HG02678 (cell line): ENCODE measurements around the gene PAX7.

Experiments used
- ATAC-seq: cut with Tn5 transposase; IDR thresholded peaks from one replicate; pipeline ENCODE4 v1.9.1; 2021; ENCODE audit warnings: mild to moderate bottlenecking, moderate library complexity; ENCODE audit not compliant: unreplicated experiment

The PAX7 gene

DNA sequence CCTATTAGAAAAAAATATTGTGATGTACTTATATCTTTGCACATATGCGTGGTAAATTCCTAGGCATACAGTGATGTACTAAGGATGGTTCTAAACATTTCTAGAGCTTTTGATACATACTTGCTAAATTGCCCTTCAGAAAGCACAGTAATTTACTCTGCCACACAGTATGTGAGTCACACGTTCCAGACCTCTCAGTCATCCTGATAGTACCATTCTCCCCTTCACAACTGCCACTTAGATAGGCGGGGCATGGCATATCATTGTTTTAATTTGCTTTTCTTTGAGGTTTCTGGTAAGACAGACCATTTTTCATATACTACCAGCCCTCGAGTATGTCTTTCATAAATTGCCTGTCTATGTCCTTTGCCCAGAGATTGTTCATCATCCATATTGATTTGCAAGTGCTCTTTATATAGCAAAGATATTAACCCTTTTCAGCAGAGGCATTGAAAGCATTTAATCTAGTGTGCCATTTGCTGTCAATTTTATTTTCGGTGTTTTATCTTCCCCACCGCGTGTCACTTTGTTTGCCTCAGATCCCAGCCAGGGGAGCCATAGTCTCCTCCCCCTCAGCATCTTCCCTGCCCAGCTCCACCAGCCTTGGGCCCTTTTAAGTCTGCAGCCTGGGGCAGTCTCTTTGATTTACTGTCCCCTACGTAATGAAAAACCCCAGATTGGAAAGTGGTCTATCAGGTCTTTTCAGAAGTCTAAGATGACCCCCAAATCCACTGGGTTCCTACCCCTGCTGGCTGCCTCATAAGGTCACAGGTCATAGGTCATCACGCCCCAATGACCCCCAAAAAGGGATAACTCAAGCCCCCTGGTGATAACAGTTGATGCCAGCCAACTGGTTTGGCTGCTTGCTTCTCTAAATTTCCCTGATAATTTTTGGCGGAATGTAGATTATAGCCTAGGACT is 11.8 kb upstream of the PAX7 start:
- no peak for ATAC-seq

DNA sequence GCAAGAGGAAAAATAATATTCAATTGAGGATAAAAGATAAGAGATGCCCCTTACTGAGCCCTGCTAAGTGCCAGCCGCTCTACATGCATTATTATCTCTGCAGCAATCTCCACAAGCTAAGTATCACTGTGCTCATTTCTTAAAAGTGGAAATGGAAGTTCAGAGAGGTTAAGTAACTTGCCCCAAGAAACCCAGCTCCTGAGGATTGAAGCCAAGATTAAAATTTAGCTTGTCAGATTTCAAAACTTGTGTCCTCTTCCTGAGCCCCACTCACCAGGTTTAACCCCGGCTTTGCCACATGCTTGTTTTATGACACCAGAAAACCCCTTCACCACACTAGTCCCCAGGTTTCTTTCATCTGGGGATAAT is 11.2 kb upstream of the PAX7 start:
- no peak for ATAC-seq

DNA sequence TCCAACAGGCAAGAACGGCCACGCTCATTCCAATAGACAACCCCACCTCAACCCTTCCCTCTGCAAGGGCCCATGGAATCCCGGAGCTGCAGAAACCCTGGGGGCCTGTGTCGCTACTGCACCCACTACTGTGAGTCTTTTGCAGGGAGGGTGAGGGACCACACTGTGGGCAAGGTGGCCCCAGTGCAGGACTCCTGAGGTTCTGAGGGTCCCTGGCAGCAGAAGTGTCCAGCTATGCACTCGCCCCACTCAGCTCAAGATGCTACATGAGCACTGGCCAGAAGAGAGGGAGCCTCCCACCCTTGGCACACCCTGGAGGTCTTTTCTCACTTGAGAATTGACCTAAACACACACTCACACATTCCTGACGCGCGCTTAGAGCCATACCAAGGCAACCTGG is 2.1 kb upstream of the PAX7 start:
- no peak for ATAC-seq

DNA sequence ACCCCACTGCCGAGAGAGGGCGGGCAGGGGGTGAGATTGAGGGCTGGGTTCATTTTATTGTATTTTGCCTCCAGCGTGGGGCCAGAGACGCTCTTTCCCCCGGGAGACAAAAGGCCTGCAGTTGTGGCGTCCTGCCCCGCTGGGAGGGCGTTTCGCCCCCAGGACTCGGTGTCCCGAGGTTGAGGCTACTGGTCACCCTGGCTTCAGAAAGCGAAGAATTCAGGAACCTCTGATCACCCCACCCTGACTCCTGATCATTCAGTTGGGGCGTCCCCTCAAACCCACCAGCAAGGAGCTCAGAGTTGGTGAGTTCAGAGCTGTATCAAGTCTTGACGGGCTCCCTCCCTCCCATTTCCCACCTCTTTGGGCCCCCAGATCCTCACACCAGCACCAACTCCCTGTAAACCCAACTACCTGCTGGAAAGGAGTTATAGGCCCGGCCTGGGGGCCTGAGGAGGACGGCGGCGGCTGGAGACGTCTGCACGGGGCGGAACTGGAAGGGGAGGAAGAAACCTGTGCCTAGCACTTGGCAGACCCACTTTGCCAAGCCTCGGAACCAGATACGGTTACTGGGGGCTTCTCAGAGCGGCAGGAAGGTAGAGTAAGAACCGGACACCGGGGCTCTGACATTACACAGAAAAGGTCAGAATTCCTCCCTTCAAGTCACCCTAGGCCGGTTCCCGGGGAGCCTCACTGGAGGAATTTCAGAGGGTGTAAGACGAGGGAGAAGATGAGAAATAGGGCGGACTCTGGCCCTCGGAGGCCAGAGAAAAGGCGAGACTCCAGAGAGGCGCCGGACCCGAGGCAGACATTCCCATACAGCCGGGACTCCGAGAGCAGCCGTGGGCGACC is 761 bp upstream of the PAX7 start:
- ATAC-seq: no peak

DNA sequence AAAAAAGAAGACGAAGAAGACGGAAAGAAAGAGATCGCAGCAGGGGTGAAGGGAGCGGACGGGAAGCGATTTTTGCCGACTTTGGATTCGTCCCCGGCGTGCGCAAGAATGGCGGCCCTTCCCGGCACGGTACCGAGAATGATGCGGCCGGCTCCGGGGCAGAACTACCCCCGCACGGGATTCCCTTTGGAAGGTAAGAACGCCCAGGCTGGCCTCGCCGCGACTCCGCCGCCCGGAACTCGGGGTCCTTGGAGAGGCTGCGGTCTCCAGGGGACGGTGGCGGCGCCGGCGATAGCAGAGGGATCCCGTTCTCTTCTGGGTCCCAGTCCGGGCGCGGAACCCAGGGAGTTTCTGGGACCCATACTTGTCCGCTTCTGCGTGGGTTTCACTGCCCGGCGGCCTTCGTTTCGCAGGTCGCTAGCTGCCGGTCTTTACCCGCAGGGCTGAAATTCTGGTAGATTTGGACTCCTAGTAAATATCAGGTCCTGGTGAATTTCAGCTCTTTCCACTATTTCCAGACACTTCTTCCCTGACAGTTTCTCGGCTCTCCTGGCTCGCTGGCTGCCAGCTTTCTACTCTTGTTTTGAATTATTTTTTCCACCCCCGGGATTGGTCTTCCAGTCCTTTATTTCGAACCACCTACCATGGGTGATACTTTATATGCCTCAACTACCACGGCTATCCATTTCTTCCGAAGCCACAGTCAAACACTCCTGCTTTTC is 1.0 kb downstream of the PAX7 start:
- ATAC-seq: no peak

DNA sequence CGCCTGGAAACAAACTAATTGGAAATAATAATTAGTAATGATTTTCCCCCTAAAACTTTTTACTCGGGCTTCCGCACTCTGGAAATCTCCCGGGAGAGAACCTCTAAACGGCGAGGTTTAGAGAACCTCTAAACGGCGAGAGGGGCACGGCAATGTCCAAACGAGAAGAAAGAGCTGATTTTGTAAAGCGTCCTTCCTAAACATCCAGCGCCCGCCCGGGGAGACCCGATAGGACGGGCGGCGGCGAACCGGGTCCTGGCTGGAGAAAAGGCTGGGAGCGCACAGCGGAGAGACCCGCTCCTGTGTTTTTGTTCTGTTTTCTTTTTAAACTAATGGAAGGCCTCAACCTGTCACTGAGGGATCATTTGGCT is 1.6 kb downstream of the PAX7 start:
- no peak for ATAC-seq

DNA sequence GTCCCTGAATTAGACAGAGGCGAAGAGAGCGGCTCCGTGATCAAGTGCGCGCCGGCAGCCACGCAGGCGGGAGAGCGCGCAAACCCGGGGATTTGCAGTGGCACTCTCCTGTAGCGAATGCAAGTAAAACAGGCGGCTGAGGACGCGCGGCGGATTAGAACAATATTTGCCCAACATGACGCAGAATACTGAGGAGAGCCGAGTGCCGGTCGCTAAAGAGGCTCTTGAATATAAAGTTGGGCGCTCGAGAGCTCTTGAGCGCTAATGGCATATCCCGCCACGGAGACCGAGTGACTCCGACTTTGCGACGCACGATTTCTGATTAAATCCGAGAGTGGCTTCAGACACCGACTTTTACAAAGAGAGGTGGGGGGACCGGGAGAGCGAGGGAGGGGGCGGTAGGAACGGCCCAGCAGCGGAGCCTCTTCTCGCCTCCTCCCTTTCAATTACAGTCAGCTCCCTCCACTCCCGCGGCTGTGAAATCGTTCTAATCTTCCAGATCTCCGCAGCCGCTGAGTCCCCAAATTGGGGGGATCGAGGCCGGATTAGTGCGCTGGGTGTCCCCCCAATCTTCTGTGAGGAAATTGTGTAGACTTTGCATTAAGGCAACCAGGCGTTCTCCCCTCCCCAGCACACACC is 2.3 kb downstream of the PAX7 start:
- no peak for ATAC-seq

DNA sequence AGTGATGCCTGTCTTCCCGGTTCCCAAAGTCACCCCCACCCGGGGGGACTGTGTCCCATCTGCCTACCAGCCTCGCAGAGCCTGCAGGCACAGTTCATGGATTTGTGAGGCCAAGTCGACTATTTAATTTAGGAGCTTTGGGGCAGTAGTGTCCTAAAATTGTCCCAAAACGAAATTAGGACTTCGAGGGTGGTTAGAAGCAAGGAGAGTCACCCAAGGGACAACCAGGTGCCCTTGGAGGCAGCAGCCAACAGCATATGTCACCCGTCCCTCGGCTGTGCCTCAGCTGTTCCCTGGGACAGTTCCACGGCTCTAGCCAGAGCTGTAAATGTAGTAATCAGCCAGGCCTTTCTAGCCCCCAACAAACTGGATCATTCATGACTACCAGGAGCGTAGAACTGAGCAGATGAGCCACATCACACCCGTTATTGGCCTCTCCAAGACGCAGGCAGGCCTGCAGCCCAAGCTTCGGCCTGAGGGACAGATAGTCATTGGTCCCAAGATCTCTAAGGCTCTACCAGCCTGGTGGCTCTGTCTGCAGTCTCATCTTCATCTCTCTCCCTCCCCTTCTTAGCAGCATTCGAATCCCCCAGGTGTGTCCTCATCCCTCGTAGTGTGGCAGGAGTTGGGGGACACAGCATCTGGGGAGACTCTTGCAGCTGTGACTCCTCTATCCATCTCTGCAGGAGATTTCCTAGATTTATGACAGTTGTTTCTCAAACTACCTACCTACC is 2.9 kb downstream of the PAX7 start:
- no peak for ATAC-seq

DNA sequence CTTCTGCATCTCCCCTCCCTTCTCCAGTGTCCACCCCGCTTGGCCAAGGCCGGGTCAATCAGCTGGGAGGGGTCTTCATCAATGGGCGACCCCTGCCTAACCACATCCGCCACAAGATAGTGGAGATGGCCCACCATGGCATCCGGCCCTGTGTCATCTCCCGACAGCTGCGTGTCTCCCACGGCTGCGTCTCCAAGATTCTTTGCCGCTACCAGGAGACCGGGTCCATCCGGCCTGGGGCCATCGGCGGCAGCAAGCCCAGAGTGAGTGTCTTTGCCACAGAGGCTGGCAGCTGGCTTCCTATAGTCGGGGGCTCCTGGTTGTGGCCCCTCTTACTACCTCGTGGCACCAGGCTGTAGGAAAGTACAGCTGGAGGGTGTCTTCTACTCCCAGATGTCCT is 3.6 kb downstream of the PAX7 start:
- no peak for ATAC-seq

DNA sequence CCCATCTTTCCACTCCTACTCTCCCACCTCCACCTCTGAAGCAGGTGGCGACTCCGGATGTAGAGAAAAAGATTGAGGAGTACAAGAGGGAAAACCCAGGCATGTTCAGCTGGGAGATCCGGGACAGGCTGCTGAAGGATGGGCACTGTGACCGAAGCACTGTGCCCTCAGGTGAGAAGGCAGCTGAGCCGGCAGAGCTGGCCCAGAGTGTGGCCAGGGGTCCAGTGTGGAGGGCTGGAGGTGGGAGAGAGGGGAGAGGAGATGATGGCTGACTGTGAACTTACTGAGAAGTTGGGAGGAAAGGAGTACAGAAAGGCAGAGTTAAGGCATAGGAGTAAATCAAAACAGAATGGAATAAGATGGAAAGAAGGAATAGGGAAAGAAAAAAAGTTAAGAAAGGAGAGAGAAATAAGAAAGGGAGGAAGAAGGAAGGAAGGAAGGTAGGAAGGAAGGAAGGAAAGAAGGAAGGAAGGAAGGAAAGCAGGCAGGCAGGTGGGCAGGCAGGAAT is 4.5 kb downstream of the PAX7 start:
- ATAC-seq: no peak

DNA sequence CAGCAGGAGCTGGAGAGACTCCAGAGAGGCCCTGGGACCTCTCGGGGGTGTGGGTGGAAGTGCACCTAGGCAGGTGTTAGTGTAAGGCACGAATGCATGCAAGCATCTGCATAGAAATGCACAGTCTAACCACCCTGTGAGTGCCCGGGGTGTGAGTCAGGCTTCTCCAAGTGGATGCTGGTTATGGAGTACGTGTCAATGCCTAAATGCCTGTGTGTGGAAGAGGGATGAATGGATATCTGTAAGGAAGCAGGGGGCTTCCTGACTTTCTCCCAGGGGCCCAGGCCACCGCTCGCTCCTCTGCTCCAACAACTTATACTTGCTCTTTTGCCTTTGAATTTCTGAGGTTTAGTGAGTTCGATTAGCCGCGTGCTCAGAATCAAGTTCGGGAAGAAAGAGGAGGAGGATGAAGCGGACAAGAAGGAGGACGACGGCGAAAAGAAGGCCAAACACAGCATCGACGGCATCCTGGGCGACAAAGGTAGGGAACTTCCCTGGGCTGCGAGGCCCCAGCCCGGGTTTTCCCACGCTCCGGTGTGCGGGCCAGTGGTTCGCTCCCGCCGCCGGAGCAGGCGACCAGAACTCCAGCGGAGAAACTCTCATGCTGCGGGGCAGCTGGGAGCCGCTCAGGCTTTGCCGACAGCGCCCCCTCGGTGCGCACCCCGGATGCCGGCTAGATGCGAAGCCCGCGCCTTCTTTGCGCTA is 5.4 kb downstream of the PAX7 start:
- no peak for ATAC-seq

DNA sequence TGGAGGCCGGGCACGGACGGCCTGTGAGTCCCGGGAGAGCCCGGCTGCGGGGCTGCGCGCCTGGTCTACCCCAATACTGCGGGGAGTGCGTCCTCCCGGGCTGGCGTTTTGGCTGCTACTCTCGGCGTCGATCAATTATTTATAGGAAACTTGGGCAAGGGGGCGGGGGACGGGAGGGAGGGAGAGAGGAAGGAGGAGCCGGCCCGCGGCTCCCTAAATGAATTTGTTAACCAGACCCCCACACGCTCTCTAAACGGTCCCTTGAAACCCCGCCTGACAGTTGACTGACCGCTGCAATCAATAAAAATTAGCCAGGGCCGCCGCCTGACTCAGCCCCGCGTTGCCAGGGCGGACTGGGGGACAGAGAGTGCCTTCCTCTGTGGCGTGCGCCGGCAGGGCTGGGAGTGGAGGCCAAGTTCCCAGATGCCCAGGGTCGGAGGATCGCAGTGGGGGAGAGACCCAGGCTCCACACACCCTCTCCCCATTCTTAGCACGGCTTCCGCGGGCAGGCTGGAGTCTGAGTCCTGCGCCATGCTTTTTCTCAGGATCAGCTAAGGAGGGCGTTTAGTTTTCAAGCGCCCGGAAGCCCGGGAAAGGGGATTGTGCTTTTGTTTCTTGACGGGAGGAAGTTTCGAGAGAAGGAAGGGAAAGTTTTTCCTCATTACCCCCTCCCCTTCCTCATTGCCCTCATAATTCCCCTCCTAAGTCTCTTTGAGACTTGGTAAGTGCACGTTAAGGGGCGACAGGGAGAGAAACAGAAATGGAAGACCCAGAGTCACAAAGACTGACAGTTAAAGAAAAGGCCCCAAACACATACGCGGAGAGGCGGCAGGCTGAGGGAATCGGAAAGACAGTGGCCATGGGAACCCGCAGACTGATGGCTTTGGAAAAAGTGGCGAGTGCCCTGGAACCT is 6.2 kb downstream of the PAX7 start:
- no peak for ATAC-seq

DNA sequence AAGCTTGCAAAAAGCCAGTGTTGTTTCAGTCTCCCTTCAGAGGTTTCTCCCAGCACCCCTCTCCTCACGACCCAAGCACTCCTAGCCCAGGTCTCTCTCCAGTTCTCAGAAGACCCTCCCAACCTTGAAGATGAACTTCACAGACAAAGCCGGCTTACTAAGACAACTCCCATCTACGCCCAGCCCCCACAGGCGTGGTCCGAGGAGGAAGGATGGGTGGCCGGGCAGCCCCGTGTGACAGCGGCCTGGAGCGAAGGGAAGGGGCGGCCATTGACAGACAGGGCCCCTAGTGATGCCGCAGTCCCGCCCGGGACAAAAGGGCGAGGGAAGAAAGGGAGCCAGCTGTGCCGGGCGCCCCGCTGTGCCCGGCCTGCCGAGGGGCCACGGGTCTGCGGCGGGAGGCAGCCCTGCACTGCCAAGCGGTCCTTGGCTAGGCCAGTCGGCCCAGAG is 6.9 kb downstream of the PAX7 start:
- ATAC-seq: no peak

DNA sequence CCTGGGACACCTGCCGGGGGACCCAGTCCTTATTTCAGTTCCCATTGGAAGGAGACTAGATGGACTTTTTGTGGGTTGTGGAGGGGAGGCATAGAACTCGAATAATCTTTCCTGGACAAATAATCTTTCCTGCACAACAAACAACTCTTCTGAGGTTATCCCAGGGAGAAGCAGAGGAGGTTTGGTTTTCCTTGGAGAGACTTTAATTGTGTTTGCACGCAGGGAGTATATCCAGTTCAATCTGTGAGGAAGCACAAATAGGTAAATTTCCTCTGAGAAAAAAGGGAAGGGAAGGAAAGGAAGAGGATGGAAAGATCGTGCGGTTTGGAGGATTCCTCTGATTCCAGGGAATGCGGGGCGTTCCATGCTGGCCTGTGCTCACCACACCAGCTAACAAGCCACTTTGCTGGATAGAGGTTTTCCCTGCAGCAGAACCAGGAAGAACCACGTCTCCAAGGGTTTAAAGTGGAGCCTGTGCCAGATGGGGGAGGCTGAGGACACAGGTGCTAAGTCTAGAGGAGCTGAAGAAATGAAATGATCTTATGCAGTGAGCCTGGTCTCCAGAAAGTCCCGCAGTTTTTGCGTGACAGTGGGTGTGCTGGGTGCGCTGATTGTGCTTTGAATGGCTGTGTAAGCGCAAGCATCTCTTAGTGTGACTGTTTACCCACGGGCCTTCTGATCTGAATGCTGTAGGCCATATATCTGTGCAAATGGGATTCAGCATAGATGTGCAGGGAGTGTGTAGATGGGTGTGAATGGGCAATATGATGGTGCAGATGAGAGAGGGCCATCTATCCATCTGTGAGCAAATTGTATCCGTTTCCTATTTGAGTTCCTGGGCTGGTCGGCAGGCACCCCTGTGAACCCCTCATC is 7.6 kb downstream of the PAX7 start:
- no peak for ATAC-seq

DNA sequence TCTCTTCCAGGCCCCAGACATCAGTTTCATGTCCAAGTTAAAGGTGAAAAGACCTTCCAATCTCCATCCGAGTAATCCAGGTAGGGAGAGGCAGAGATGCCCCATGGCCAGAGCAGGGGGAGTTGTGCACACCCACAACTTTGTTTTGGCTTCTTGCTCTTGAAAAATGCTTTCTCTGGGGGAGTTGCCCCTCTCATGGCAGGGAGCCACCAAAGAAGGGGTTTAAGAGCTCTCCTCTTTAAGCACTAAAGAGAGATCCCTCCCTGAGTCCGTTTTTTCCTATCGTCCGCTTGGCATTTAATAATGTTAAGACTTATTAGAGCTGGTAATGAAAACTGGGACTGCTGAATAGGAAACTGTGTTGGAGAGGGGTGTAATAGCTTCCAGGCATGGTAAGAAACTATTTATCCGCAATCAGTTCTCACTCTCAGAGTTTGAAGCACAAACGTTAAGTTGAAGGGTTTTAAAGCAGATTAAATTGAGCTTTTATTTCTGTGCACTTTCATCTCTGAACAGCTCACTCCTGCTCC is 8.3 kb downstream of the PAX7 start:
- no peak for ATAC-seq

DNA sequence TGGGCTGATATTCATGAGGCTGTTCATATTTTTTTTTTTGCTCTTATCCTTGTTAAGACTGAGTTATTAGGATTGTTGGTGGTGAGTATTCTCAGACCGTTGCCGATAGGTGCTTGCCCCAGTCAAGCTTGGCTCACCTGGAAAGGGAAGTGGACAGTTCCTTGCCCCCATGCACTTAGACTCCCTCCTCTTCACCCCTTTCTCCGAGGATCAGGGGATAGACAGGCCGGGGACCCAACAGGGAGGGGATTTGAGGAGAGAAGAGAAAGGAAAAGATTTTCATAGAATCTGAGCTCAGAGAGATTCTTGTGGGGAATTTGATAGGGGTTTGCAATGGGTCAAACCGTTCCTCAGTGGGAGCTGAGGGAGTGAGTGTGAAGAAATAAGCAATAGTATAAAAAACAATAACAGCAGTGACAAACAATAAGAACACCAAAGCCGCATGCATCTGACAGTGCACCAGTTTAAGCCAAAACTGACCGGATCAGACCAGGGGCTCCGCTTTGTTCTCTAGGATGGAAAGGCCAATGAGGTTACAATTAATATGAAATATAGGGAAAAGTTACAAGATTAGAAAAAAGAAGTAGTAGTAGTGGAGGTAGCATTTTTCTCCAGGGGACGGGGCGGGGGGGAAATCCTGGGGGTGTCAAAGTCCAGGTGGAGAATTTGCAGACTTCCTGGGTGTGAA is 8.9 kb downstream of the PAX7 start:
- ATAC-seq: no peak
